Stromal cell of bone marrow (primary cell): Measurements from ENCODE around the gene CCDC81.

Experiments used
- DNase-seq: peaks from one replicate; pipeline ENCODE4 v3.0.0-alpha.2; 2012; ENCODE audit warnings: low read depth

The CCDC81 gene

GRCh38 chr11:86440843-86441242 is 66.2 kb downstream of the CCDC81 start:
- peak; percentile 63 for DNase-seq

- no peak for DNase-seq
Measured at GRCh38 chr11:86442420-86442819, 67.7 kb downstream of the CCDC81 start.

GRCh38 chr11:86442827-86443226 is 68.1 kb downstream of the CCDC81 start:
- DNase-seq: peak; percentile 83

- no peak for DNase-seq
Measured at GRCh38 chr11:86443415-86443814, 68.7 kb downstream of the CCDC81 start.

GRCh38 chr11:86444981-86445380 is 70.3 kb downstream of the CCDC81 start:
- DNase-seq: no peak

- no peak for DNase-seq
Measured at GRCh38 chr11:86446163-86446923, 71.7 kb downstream of the CCDC81 start.

- DNase-seq: no peak
Measured at GRCh38 chr11:86446924-86447285, 72.2 kb downstream of the CCDC81 start.

GRCh38 chr11:86447763-86448480 is 73.2 kb downstream of the CCDC81 start:
- DNase-seq: no peak

GRCh38 chr11:86449993-86450629 is 75.4 kb downstream of the CCDC81 start:
- DNase-seq: no peak

- no peak for DNase-seq
Measured at GRCh38 chr11:86453290-86454030, 78.8 kb downstream of the CCDC81 start.

GRCh38 chr11:86456075-86456939 is 81.6 kb downstream of the CCDC81 start:
- DNase-seq: no peak

- DNase-seq: no peak
Measured at GRCh38 chr11:86458294-86459001, 83.8 kb downstream of the CCDC81 start.

- no peak for DNase-seq
Measured at GRCh38 chr11:86459002-86459385, 84.3 kb downstream of the CCDC81 start.

GRCh38 chr11:86459682-86460460 is 85.2 kb downstream of the CCDC81 start:
- no peak for DNase-seq

- no peak for DNase-seq
Measured at GRCh38 chr11:86460461-86461385, 86.0 kb downstream of the CCDC81 start.

- no peak for DNase-seq
Measured at GRCh38 chr11:86461892-86462291, 87.2 kb downstream of the CCDC81 start.

- DNase-seq: no peak
Measured at GRCh38 chr11:86463120-86463519, 88.4 kb downstream of the CCDC81 start.

GRCh38 chr11:86463955-86464354 is 89.3 kb downstream of the CCDC81 start:
- DNase-seq: no peak
